Measurements from ENCODE around the gene ADAMTS17.

ADAMTS17 gene

GRCh38 chr15:100118546-100118945 is 223.2 kb downstream of the ADAMTS17 start:
- ATAC-seq (ENCODE audit: insufficient read depth, low read depth) = no peak
- H2AFZ ChIP-seq (ENCODE audit: low read depth, low read length) = no peak overlapping the region
- no peaks in the 10 kb centered on the region for H4K20me1 ChIP-seq (ENCODE audit: insufficient read depth, low read length)
- no peaks in the 10 kb centered on the region for H3K27me3 ChIP-seq (ENCODE audit: insufficient read depth, low read length, poor library complexity)
- H3K79me2 ChIP-seq (ENCODE audit: insufficient read depth, low read length) = no peaks in the 10 kb centered on the region
- 0 out of 2 replicates have a peak overlapping the region, but pooled peaks have one; percentile 5 for H3K27ac ChIP-seq (ENCODE audit: low read length)
- no peaks in the 10 kb centered on the region for H3K9me3 ChIP-seq (ENCODE audit: insufficient read depth, low read length, severe bottlenecking)
- H3K36me3 ChIP-seq (ENCODE audit: insufficient read depth, low read length) = peaks cover 93% of the 10 kb centered on the region
- peaks cover 9% of the 10 kb centered on the region; the same call in 1 of the 2 replicates for H3K4me1 ChIP-seq (ENCODE audit: insufficient read depth, low read length)
- no peak for TF ChIP-seq CTCF (IDR thresholded peaks at IDR 0.05; ENCODE audit: borderline replicate concordance, extremely low read depth, low read length, poor library complexity, severe bottlenecking)
- no peak for TF ChIP-seq EZH2 (IDR thresholded peaks at IDR 0.05; ENCODE audit: borderline replicate concordance, low read depth, low read length, severe bottlenecking)
- H3K4me3 ChIP-seq (ENCODE audit: low read depth in 1 of 2, low read length in 2 of 2) = no peak overlapping the region
- no peak overlapping the region for H3K4me2 ChIP-seq (ENCODE audit: insufficient read depth, low read length)
- no peak overlapping the region for H3K9ac ChIP-seq (ENCODE audit: low read depth, low read length)
- no peak for DNase-seq

- peak; percentile 14; the same call in 1 of the 3 replicates for ATAC-seq (ENCODE audit: insufficient read depth, low read depth)
- no peak overlapping the region for H3K4me2 ChIP-seq (ENCODE audit: insufficient read depth, low read length)
- no peaks in the 10 kb centered on the region for H3K9me3 ChIP-seq (ENCODE audit: insufficient read depth, low read length, severe bottlenecking)
- H2AFZ ChIP-seq (ENCODE audit: low read depth, low read length) = no peak overlapping the region
- TF ChIP-seq CTCF (IDR thresholded peaks at IDR 0.05; ENCODE audit: borderline replicate concordance, extremely low read depth, low read length, poor library complexity, severe bottlenecking) = no peak
- TF ChIP-seq EZH2 (IDR thresholded peaks at IDR 0.05; ENCODE audit: borderline replicate concordance, low read depth, low read length, severe bottlenecking) = no peak
- DNase-seq = peak; percentile 28
- H3K27ac ChIP-seq (ENCODE audit: low read length) = peak overlapping the region; percentile 35; the same call in 1 of the 2 replicates
- peaks cover 9% of the 10 kb centered on the region; the same call in 1 of the 2 replicates for H3K4me1 ChIP-seq (ENCODE audit: insufficient read depth, low read length)
- peaks cover 94% of the 10 kb centered on the region for H3K36me3 ChIP-seq (ENCODE audit: insufficient read depth, low read length)
- H4K20me1 ChIP-seq (ENCODE audit: insufficient read depth, low read length) = no peaks in the 10 kb centered on the region
- no peaks in the 10 kb centered on the region for H3K79me2 ChIP-seq (ENCODE audit: insufficient read depth, low read length)
- no peak overlapping the region for H3K9ac ChIP-seq (ENCODE audit: low read depth, low read length)
- no peaks in the 10 kb centered on the region for H3K27me3 ChIP-seq (ENCODE audit: insufficient read depth, low read length, poor library complexity)
- H3K4me3 ChIP-seq (ENCODE audit: low read depth in 1 of 2, low read length in 2 of 2) = no peak overlapping the region
Measured at GRCh38 chr15:100116416-100117190, 225.2 kb downstream of the ADAMTS17 start.

GRCh38 chr15:100115711-100116090 is 226.1 kb downstream of the ADAMTS17 start:
- Histone ChIP-seq H3K27me3 (ENCODE audit: insufficient read depth, low read length, poor library complexity) (no peaks in the 10 kb centered on the region), H3K79me2 (ENCODE audit: insufficient read depth, low read length) (no peaks in the 10 kb centered on the region), H2AFZ (ENCODE audit: low read depth, low read length) (no peak overlapping the region), H3K36me3 (ENCODE audit: insufficient read depth, low read length) (peaks cover 99% of the 10 kb centered on the region), H3K4me1 (ENCODE audit: insufficient read depth, low read length) (peaks cover 9% of the 10 kb centered on the region; the same call in 1 of the 2 replicates), H3K4me2 (ENCODE audit: insufficient read depth, low read length) (no peak overlapping the region), H3K4me3 (ENCODE audit: low read depth in 1 of 2, low read length in 2 of 2) (no peak overlapping the region), H3K9me3 (ENCODE audit: insufficient read depth, low read length, severe bottlenecking) (no peaks in the 10 kb centered on the region), H4K20me1 (ENCODE audit: insufficient read depth, low read length) (no peaks in the 10 kb centered on the region), H3K27ac (ENCODE audit: low read length) (no peak overlapping the region), H3K9ac (ENCODE audit: low read depth, low read length) (no peak overlapping the region)
- DNase-seq = no peak
- TF ChIP-seq EZH2 (IDR thresholded peaks at IDR 0.05; ENCODE audit: borderline replicate concordance, low read depth, low read length, severe bottlenecking) = no peak
- no peak for TF ChIP-seq CTCF (IDR thresholded peaks at IDR 0.05; ENCODE audit: borderline replicate concordance, extremely low read depth, low read length, poor library complexity, severe bottlenecking)
- ATAC-seq (ENCODE audit: insufficient read depth, low read depth) = no peak
